ENCODE measurements around the gene MAP7. TPM values are rescaled to one million over a fixed set of nuclear protein-coding genes. Genes with fewer than 3 reads are reported as not detected.

Gene MAP7
- total and polyA plus RNA-seq, 2 of the 13 experiments (the other 11 are each of a cell fraction or from before 2014, with no cell fraction given): 0.04 TPM; not detected in 1

GRCh38 chr6:136550330-136551071 is at the start of gene MAP7 (continued):
- no peak for TF ChIP-seq CSRNP2 (CRISPR knock-in tag; conservative IDR thresholded peaks at IDR 0.05; ENCODE audit: low read depth)
- no peak for TF ChIP-seq U2AF2 (IDR thresholded peaks at IDR 0.05; ENCODE audit: low read depth, low read length)
- no peak for TF ChIP-seq IRF2 (CRISPR knock-in tag; IDR thresholded peaks at IDR 0.05)
- TF ChIP-seq ZNF614 (CRISPR knock-in tag; IDR thresholded peaks at IDR 0.05; ENCODE audit: borderline replicate concordance): no peak
- TF ChIP-seq ZNF687 (CRISPR knock-in tag; IDR thresholded peaks at IDR 0.05): peak; percentile 46
- TF ChIP-seq ZBTB1 (CRISPR knock-in tag; IDR thresholded peaks at IDR 0.05; ENCODE audit: borderline replicate concordance): no peak
- TF ChIP-seq NCOA5 (CRISPR knock-in tag; IDR thresholded peaks at IDR 0.05): no peak
- TF ChIP-seq, protein P1, sequence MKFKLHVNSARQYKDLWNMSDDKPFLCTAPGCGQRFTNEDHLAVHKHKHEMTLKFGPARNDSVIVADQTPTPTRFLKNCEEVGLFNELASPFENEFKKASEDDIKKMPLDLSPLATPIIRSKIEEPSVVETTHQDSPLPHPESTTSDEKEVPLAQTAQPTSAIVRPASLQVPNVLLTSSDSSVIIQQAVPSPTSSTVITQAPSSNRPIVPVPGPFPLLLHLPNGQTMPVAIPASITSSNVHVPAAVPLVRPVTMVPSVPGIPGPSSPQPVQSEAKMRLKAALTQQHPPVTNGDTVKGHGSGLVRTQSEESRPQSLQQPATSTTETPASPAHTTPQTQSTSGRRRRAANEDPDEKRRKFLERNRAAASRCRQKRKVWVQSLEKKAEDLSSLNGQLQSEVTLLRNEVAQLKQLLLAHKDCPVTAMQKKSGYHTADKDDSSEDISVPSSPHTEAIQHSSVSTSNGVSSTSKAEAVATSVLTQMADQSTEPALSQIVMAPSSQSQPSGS (CRISPR knock-in tag; IDR thresholded peaks at IDR 0.05): no peak
- no peak for TF ChIP-seq ZZZ3 (CRISPR knock-in tag; IDR thresholded peaks at IDR 0.05; ENCODE audit: borderline replicate concordance)
- TF ChIP-seq HNF1B (CRISPR knock-in tag; IDR thresholded peaks at IDR 0.05): no peak
- TF ChIP-seq NONO (IDR thresholded peaks at IDR 0.05): no peak
- TF ChIP-seq NONO (CRISPR knock-in tag; conservative IDR thresholded peaks at IDR 0.05): 0 out of 2 replicates have a peak, but pooled peaks have one; percentile 46
- TF ChIP-seq MATR3 (CRISPR knock-in tag; IDR thresholded peaks at IDR 0.05): no peak
- TF ChIP-seq ZNF275 (CRISPR knock-in tag; IDR thresholded peaks at IDR 0.05; ENCODE audit: borderline replicate concordance): no peak
- TF ChIP-seq HIC2 (CRISPR knock-in tag; IDR thresholded peaks at IDR 0.05; ENCODE audit: low read depth): no peak
- TF ChIP-seq ZNF430 (CRISPR knock-in tag; IDR thresholded peaks at IDR 0.05): no peak
- peak; percentile 45; the same call in 1 of the 2 replicates for TF ChIP-seq HOXA3 (CRISPR knock-in tag; IDR thresholded peaks at IDR 0.05)

Data from HepG2 (cell line).